C4-2B (cell line): ENCODE results near the gene B4GALT7.
"Not testable (repeated sequence)": the region's sequence is repeated elsewhere in the genome, so short reads cannot be mapped to it uniquely, and the experiment has no call there.

Experiments used
- ZFX ChIP-seq: fragments of 450-650 bp; IDR thresholded peaks from 2 replicates; pipeline ENCODE4 v1.6.1; 2017
- TF ChIP-seq, protein P1 (sequence below): fragments of 450-650 bp; conservative IDR thresholded peaks from 2 replicates; pipeline ENCODE4 v1.5.1; 2017; ENCODE audit warnings: mild to moderate bottlenecking

DNA sequence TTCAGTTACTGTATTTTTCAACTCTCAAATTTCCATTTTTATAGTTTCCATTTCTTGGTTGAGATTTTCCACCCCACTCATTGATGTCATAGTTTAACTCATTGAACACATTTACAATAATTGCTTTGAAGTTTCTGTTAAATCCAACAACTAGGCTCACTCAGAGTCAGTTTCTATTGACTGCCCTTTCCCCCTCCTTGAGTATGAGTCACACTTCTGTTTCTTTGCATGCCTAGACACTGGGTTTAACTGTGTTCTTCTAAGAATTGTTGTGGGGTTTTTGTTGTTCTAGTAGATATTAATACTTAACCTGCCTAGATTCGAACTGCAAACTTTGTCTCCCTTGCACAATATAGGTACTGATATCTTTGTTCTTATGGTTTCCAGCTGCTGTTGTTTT lies 45.5 kb downstream of the B4GALT7 start:
- TF ChIP-seq, protein P1, sequence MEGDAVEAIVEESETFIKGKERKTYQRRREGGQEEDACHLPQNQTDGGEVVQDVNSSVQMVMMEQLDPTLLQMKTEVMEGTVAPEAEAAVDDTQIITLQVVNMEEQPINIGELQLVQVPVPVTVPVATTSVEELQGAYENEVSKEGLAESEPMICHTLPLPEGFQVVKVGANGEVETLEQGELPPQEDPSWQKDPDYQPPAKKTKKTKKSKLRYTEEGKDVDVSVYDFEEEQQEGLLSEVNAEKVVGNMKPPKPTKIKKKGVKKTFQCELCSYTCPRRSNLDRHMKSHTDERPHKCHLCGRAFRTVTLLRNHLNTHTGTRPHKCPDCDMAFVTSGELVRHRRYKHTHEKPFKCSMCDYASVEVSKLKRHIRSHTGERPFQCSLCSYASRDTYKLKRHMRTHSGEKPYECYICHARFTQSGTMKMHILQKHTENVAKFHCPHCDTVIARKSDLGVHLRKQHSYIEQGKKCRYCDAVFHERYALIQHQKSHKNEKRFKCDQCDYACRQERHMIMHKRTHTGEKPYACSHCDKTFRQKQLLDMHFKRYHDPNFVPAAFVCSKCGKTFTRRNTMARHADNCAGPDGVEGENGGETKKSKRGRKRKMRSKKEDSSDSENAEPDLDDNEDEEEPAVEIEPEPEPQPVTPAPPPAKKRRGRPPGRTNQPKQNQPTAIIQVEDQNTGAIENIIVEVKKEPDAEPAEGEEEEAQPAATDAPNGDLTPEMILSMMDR: not testable (repeated sequence)
- TF ChIP-seq ZFX: not testable (repeated sequence)
